ENCODE measurements around the gene USPL1. TPM values are rescaled to one million over a fixed set of nuclear protein-coding genes. Genes with fewer than 3 reads are reported as not detected.

Gene USPL1
- total and polyA plus RNA-seq, 2 of the 13 experiments (the other 11 are each of a cell fraction or from before 2014, with no cell fraction given): 13.7 to 15.9 TPM

GRCh38 chr13:30617315-30618185 lies at the start of gene USPL1 (continued):
- TF ChIP-seq KDM5B (CRISPR knock-in tag; IDR thresholded peaks at IDR 0.05; ENCODE audit: borderline replicate concordance) (peak; percentile 97; the same call in 1 of the 2 replicates), ZFY (CRISPR knock-in tag; IDR thresholded peaks at IDR 0.05) (peak; percentile 91), ZSCAN12 (CRISPR knock-in tag; IDR thresholded peaks at IDR 0.05) (no peak; the same call in 1 of the 2 replicates), ZNF160 (CRISPR knock-in tag; IDR thresholded peaks at IDR 0.05) (peak; percentile 92), PRMT3 (CRISPR knock-in tag; IDR thresholded peaks at IDR 0.05; ENCODE audit: borderline replicate concordance, low read depth) (peak; percentile 97; the same call in 1 of the 2 replicates), ZNF496 (CRISPR knock-in tag; IDR thresholded peaks at IDR 0.05; ENCODE audit: insufficient replicate concordance) (no peak), SNAI1 (CRISPR knock-in tag; IDR thresholded peaks at IDR 0.05; ENCODE audit: borderline replicate concordance) (peak; percentile 96; the same call in 1 of the 2 replicates), DRAP1 (CRISPR knock-in tag; IDR thresholded peaks at IDR 0.05) (peak; percentile 92), GABPB1 (CRISPR knock-in tag; IDR thresholded peaks at IDR 0.05) (peak; percentile 99), ZBTB4 (CRISPR knock-in tag; IDR thresholded peaks at IDR 0.05; ENCODE audit: borderline replicate concordance) (peak; percentile 83; the same call in 1 of the 2 replicates), ZNF354B (CRISPR knock-in tag; IDR thresholded peaks at IDR 0.05) (peak; percentile 93; the same call in 1 of the 2 replicates), ZNF691 (CRISPR knock-in tag; IDR thresholded peaks at IDR 0.05; ENCODE audit: borderline replicate concordance, low read depth) (peak; percentile 98), TOE1 (CRISPR knock-in tag; IDR thresholded peaks at IDR 0.05) (no peak; the same call in 1 of the 2 replicates), ZNF503 (CRISPR knock-in tag; IDR thresholded peaks at IDR 0.05) (no peak), ZNF230 (CRISPR knock-in tag; IDR thresholded peaks at IDR 0.05) (peak; percentile 91), POLR2AphosphoS5 (IDR thresholded peaks at IDR 0.05; ENCODE audit: low read depth, low read length) (peak; percentile 66), HBP1 (CRISPR knock-in tag; IDR thresholded peaks at IDR 0.05; ENCODE audit: low read depth) (peak; percentile 96; the same call in 1 of the 2 replicates), FOXC1 (CRISPR knock-in tag; IDR thresholded peaks at IDR 0.05; ENCODE audit: borderline replicate concordance) (peak; percentile 98), NBN (conservative IDR thresholded peaks at IDR 0.05) (no peak), REPIN1 (CRISPR knock-in tag; IDR thresholded peaks at IDR 0.05; ENCODE audit: borderline replicate concordance, low read depth) (no peak; the same call in none of the 2 replicates)
